Subcutaneous abdominal adipose tissue (tissue), 5 donors: ENCODE measurements around the gene FSTL4.
"Not testable (repeated sequence)": the region's sequence is repeated elsewhere in the genome, so short reads cannot be mapped to it uniquely, and the experiment has no call there.

Experiments used
- H3K27ac ChIP-seq: one replicate; pipeline ENCODE4 v1.7.0; 2013; ENCODE audit warnings: low read depth, mild to moderate bottlenecking, inconsistent platforms, low read length, moderate library complexity
- H3K27me3 ChIP-seq, 5 donors: one replicate each; pipeline ENCODE4 v1.7.0; 2013; ENCODE audit warnings: low read length in 5 of 5, inconsistent platforms in 1 of 5; ENCODE audit not compliant: control insufficient read depth in 5 of 5, insufficient read depth in 4 of 5
- H3K36me3 ChIP-seq, 5 donors: one replicate each; pipeline ENCODE4 v1.7.0; 2013; ENCODE audit warnings: low read length in 5 of 5; ENCODE audit not compliant: control insufficient read depth in 5 of 5, insufficient read depth in 5 of 5
- H3K4me1 ChIP-seq, 5 donors: one replicate each; pipeline ENCODE4 v1.7.0; 2013; ENCODE audit warnings: low read length in 5 of 5, mild to moderate bottlenecking in 3 of 5, moderate library complexity in 1 of 5; ENCODE audit not compliant: control insufficient read depth in 5 of 5, insufficient read depth in 5 of 5
- H3K4me3 ChIP-seq, 5 donors: one replicate each; pipeline ENCODE4 v1.7.0; 2013; ENCODE audit warnings: low read length in 5 of 5, low read depth in 1 of 5
- H3K9ac ChIP-seq, 5 donors: one replicate each; pipeline ENCODE4 v1.7.0; 2013; ENCODE audit warnings: low read length in 5 of 5, mild to moderate bottlenecking in 4 of 5, moderate library complexity in 3 of 5
- H3K9me3 ChIP-seq, 5 donors: one replicate each; pipeline ENCODE4 v1.7.0; 2013; ENCODE audit warnings: low read length in 5 of 5; ENCODE audit not compliant: control insufficient read depth in 5 of 5
- donor health status: healthy.
- donor health status: healthy.
- donor health status: healthy.
- donor health status: healthy.
- donor health status: healthy.

FSTL4 gene

DNA sequence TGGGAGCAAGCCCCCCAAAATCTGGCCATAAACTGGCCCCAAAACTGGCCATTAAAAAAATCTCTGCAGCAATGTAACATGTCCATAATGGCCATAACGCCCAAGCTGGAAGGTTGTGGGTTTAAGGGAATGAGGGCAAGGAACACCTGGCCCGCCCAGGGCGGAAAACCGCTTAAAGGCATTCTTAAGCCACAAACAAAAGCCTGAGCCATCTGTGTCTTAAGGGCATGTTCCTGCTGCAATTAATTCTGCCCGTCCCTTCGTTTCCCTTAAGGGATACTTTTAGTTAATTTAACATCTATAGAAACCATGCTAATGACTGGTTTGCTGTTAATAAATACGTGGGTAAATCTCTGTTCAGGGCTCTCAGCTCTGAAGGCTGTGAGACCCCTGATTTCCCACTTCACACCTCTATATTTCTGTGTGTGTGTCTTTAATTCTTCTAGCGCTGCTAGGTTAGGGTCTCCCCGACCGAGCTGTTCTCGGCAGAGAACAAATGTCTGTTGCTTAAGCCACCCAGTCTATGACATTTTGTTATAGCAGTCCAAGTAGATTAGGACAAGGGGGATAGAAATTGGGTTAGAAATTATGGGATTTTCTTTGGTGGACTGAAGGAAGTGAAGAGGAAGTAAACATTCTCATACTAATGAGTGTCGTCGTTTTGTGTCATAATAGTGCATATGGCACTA, 77.0 kb downstream of the FSTL4 start:
- not testable (repeated sequence) for H3K4me1 ChIP-seq, H3K9ac ChIP-seq, H3K4me3 ChIP-seq, H3K27ac ChIP-seq, H3K27me3 ChIP-seq, H3K36me3 ChIP-seq, H3K9me3 ChIP-seq

DNA sequence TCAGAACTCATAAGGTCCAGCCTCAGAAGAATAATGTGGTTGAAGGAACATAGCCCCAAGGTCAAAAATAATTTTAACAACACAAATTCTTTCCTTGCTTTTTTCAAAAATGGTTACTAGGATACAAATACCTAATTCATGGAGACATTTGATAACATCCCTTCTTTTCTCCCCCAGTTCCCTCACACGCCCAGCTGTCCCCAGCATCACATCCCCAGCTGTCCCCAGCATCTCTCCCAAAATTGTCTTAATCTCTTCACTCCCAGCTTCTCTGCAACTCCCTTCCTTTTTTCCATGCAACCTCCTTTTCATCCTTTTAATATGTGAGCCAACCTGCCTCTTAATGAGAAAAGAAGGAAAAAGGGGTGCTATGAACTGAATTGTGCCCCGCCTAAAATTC, 77.8 kb downstream of the FSTL4 start:
- Histone ChIP-seq H3K36me3 (no peaks in the 10 kb centered on the region), H3K27ac (no peak overlapping the region), H3K9me3 (no peaks in the 10 kb centered on the region), H3K4me1 (peaks cover 0 to 8% (median 0%) of the 10 kb centered on the region in 5 donors), H3K27me3 (no peaks in the 10 kb centered on the region), H3K4me3 (no peak overlapping the region), H3K9ac (no peak overlapping the region)

DNA sequence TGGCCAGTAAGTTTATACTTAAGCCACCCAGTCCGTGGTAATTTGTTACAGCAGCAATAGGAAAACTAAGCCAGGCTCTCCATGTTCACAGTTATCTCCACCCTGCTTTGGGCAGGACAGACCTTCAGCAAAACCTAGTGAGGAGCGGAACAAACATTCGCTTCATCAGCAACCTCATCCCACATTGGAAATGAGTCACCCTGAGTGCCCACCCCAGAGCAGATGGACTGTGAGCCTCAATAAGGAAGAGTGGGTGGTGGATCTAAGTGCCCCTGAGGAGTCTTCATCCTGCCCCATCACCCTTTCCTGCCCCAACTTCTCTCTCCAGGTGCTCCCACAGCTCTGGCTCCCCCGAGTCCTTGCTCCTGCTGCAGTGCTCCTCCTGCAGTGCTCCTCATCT, 78.8 kb downstream of the FSTL4 start:
- no peak overlapping the region for H3K9ac ChIP-seq
- H3K4me1 ChIP-seq = peaks cover 0 to 8% (median 0%) of the 10 kb centered on the region in 5 donors
- no peaks in the 10 kb centered on the region for H3K27me3 ChIP-seq
- no peaks in the 10 kb centered on the region for H3K9me3 ChIP-seq
- no peak overlapping the region for H3K27ac ChIP-seq
- H3K36me3 ChIP-seq = no peaks in the 10 kb centered on the region
- no peak overlapping the region for H3K4me3 ChIP-seq

DNA sequence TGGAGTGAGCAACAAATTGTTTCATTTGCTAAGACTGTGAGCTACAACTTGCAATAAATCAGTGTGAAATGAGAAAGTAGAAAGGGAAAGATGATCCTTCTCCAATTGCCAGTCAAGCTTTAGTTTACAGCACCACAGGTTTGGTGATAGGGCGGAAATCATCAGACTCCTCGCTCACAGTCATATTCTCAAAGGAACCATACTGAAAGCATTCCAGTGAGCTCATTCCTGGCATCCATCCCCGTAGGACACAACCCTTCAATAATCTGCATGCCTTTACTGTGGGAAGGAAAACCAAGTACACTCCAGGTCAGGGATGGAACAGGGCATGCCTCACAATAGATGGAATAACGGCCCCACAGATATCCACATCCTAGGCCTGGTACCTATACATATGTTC, 80.7 kb downstream of the FSTL4 start:
- Histone ChIP-seq H3K4me1 (peaks cover 0 to 8% (median 0%) of the 10 kb centered on the region in 5 donors), H3K9me3 (no peaks in the 10 kb centered on the region), H3K27me3 (no peaks in the 10 kb centered on the region), H3K9ac (no peak overlapping the region), H3K4me3 (no peak overlapping the region), H3K36me3 (no peaks in the 10 kb centered on the region), H3K27ac (no peak overlapping the region)

DNA sequence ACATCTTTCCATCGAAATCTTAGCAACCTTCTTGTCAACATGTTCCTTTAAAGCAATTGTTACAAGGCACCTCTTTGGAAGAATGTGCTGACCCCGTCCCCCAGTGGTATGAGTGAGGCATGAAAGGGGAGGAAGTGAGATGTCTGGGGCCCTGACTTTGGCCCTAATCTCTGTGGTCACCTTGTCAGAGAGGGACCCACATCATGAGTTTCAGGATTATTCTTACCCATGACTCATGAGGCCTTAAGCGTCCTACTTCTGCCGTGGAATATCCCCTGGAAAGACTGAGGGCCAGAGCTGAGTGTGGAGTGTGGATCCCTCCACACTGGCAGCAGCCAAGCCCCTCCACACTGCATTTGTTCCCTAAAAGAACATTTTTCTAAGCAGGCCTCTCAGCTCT, 81.2 kb downstream of the FSTL4 start:
- Histone ChIP-seq H3K4me3 (no peak overlapping the region), H3K27ac (no peak overlapping the region), H3K4me1 (peaks cover 0 to 8% (median 0%) of the 10 kb centered on the region in 5 donors), H3K9me3 (no peaks in the 10 kb centered on the region), H3K9ac (no peak overlapping the region), H3K27me3 (no peaks in the 10 kb centered on the region), H3K36me3 (no peaks in the 10 kb centered on the region)

DNA sequence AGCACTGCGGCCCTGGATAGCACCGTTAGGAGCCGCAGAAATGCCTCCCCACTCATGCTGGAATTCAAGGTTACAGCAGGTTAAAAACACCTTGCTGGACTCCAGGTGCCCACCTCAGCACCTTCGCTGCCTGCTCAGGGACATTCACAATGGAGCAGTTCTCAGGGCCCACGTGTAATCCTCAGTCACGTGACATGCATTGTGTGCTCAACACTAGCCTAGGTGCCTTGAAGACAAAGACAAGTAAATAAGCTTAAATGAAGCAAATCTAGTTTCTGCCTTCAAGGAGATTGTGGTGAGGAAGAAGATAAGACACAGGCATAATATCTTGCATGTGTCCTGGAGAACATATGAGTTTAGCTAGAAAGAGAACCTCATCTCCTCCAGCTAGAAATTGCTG, 82.1 kb downstream of the FSTL4 start:
- Histone ChIP-seq H3K27me3 (peaks cover 0 to 6% (median 0%) of the 10 kb centered on the region in 5 donors), H3K4me1 (peaks cover 0 to 8% (median 0%) of the 10 kb centered on the region in 5 donors), H3K27ac (no peak overlapping the region), H3K9ac (no peak overlapping the region), H3K4me3 (no peak overlapping the region), H3K36me3 (no peaks in the 10 kb centered on the region), H3K9me3 (no peaks in the 10 kb centered on the region)

DNA sequence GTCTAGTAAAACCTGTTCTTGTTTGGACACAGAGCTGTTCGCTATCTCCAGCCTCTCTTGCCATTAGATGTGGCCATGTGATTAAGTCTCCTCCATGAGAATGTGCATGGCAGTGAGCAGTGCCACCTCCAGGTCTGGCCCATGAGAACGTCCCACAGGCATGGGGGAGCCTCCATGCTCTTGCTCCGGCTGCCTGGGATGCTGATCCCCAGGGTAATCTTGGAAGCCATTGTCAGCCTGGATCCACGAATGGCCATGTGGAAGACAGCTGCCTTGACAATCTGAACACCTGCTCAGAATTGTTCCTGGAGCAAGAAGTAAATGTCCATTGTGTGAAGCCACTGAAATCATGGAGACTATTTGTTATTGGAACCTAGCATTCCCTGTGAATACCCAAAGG, 83.5 kb downstream of the FSTL4 start:
- H3K36me3 ChIP-seq = no peaks in the 10 kb centered on the region
- no peak overlapping the region for H3K4me3 ChIP-seq
- H3K27ac ChIP-seq = no peak overlapping the region
- H3K9ac ChIP-seq = no peak overlapping the region
- no peaks in the 10 kb centered on the region for H3K9me3 ChIP-seq
- peaks cover 0 to 8% (median 0%) of the 10 kb centered on the region in 5 donors for H3K4me1 ChIP-seq
- peaks cover 0 to 6% (median 4%) of the 10 kb centered on the region in 5 donors for H3K27me3 ChIP-seq

DNA sequence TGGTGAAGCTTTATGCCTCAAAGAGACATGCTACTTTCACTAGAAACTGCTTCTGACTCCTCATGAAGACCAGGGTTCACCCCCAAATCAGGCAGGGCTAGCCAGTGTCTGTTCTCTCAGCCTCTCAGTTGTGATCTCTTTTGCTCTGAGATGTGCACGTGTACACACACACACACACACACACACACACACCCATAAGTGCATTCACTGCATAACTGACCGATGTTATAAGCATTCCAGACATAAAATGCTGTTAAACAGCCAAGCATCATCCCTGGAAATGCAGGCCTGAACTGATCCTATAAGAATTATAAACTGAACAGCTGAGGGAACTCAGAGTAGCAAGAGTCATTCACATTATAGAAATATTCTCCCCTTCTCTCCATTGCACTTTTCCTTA, 85.0 kb downstream of the FSTL4 start:
- H3K4me1 ChIP-seq = peaks cover 0 to 8% (median 0%) of the 10 kb centered on the region in 5 donors
- H3K9ac ChIP-seq = no peak overlapping the region
- H3K4me3 ChIP-seq = no peak overlapping the region
- no peaks in the 10 kb centered on the region for H3K36me3 ChIP-seq
- no peak overlapping the region for H3K27ac ChIP-seq
- peaks cover 0 to 9% (median 4%) of the 10 kb centered on the region in 5 donors for H3K27me3 ChIP-seq
- H3K9me3 ChIP-seq = no peaks in the 10 kb centered on the region

DNA sequence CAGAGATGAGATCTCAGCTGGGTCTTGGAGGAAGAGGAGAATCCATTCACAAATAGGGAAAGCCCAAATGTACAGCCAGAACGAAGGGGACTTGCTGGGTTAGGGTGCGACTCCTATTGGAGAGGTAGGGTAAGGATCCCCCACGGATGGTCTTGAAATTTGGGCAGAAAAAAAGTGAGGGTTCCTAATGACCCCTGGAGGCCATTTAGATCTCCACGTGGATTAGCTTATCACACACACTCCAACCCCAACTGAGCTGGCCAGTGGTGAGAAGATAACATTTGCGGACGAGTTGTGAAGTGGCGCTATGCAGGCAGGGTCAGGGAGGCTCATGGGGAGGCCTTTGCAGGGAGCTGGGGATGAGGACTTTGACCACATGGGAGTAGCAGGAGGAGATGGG, 86.0 kb downstream of the FSTL4 start:
- no peaks in the 10 kb centered on the region for H3K36me3 ChIP-seq
- H3K4me1 ChIP-seq = peaks cover 0 to 1% (median 0%) of the 10 kb centered on the region in 5 donors
- no peak overlapping the region for H3K27ac ChIP-seq
- H3K9me3 ChIP-seq = no peaks in the 10 kb centered on the region
- H3K27me3 ChIP-seq = peaks cover 0 to 9% (median 4%) of the 10 kb centered on the region in 5 donors
- no peak overlapping the region for H3K9ac ChIP-seq
- no peak overlapping the region for H3K4me3 ChIP-seq

DNA sequence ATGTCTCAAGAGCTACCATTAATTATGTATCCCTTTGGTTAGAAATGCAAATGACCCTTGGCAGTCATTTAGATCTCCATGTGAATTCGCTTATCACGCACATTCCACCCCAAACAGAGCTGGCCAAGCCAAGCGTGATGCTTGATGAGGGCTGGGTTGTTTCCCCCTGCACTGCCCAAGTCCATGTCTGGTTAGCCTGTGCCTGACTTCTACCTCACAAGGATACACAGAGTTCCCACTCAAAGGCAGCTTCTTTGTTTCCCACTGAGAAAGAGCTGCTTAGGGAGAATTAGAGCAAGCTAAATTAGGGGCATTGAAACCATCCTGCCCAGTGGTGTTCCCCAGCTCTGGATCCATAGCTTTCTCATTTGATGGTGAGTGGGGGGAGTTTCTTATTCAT, 87.2 kb downstream of the FSTL4 start:
- no peak overlapping the region for H3K4me3 ChIP-seq
- no peak overlapping the region for H3K27ac ChIP-seq
- no peaks in the 10 kb centered on the region for H3K4me1 ChIP-seq
- H3K9me3 ChIP-seq = no peaks in the 10 kb centered on the region
- no peak overlapping the region for H3K9ac ChIP-seq
- H3K27me3 ChIP-seq = peaks cover 0 to 13% (median 4%) of the 10 kb centered on the region in 5 donors
- no peaks in the 10 kb centered on the region for H3K36me3 ChIP-seq
